Measurements from ENCODE around the gene PDIA3.
"Not testable (repeated sequence)": the region's sequence is repeated elsewhere in the genome, so short reads cannot be mapped to it uniquely, and the experiment has no call there.

PDIA3 gene
- long read RNA-seq, donor 1, transcript PDIA3-201 (13 exons, 3,727 nt), result major isoform, 123 of 355 reads
- long read RNA-seq, donor 1, transcript PDIA3-206 (2 exons, 739 nt), result minor isoform, 6 of 355 reads
- long read RNA-seq, donor 1, partial matches to known transcripts, result 217 of 355 reads
- long read RNA-seq, donor 1, other reads (novel, unspliced or antisense), result 9 of 355 reads
- long read RNA-seq, donor 2, transcript PDIA3-206 (2 exons, 739 nt), result minor isoform, 13 of 257 reads
- long read RNA-seq, donor 2, transcript PDIA3-201 (13 exons, 3,727 nt), result major isoform, 94 of 257 reads
- long read RNA-seq, donor 2, partial matches to known transcripts, result 144 of 257 reads
- long read RNA-seq, donor 2, other reads (novel, unspliced or antisense), result 6 of 257 reads
- long read RNA-seq, donor 3, transcript PDIA3-201 (13 exons, 3,727 nt), result major isoform, 48 of 157 reads
- long read RNA-seq, donor 3, partial matches to known transcripts, result 109 of 157 reads
- long read RNA-seq, donor 3, other reads (novel, unspliced or antisense), result 0 of 157 reads
- long read RNA-seq, donor 4, transcript PDIA3-201 (13 exons, 3,727 nt), result major isoform, 90 of 367 reads
- long read RNA-seq, donor 4, transcript PDIA3-206 (2 exons, 739 nt), result minor isoform, 6 of 367 reads
- long read RNA-seq, donor 4, partial matches to known transcripts, result 265 of 367 reads
- long read RNA-seq, donor 4, other reads (novel, unspliced or antisense), result 6 of 367 reads
- long read RNA-seq, donor 5, transcript PDIA3-201 (13 exons, 3,727 nt), result major isoform, 133 of 315 reads
- long read RNA-seq, donor 5, transcript PDIA3-206 (2 exons, 739 nt), result minor isoform, 5 of 315 reads
- long read RNA-seq, donor 5, partial matches to known transcripts, result 170 of 315 reads
- long read RNA-seq, donor 5, other reads (novel, unspliced or antisense), result 7 of 315 reads
- long read RNA-seq, donor 6, transcript PDIA3-201 (13 exons, 3,727 nt), result major isoform, 119 of 343 reads
- long read RNA-seq, donor 6, transcript PDIA3-206 (2 exons, 739 nt), result minor isoform, 14 of 343 reads
- long read RNA-seq, donor 6, partial matches to known transcripts, result 210 of 343 reads
- long read RNA-seq, donor 6, other reads (novel, unspliced or antisense), result 0 of 343 reads
- long read RNA-seq, donor 7, result 0 reads
- long read RNA-seq, donor 8, transcript PDIA3-206 (2 exons, 739 nt), result minor isoform, 5 of 310 reads
- long read RNA-seq, donor 8, transcript PDIA3-201 (13 exons, 3,727 nt), result major isoform, 146 of 310 reads
- long read RNA-seq, donor 8, partial matches to known transcripts, result 149 of 310 reads
- long read RNA-seq, donor 8, other reads (novel, unspliced or antisense), result 10 of 310 reads

DNA sequence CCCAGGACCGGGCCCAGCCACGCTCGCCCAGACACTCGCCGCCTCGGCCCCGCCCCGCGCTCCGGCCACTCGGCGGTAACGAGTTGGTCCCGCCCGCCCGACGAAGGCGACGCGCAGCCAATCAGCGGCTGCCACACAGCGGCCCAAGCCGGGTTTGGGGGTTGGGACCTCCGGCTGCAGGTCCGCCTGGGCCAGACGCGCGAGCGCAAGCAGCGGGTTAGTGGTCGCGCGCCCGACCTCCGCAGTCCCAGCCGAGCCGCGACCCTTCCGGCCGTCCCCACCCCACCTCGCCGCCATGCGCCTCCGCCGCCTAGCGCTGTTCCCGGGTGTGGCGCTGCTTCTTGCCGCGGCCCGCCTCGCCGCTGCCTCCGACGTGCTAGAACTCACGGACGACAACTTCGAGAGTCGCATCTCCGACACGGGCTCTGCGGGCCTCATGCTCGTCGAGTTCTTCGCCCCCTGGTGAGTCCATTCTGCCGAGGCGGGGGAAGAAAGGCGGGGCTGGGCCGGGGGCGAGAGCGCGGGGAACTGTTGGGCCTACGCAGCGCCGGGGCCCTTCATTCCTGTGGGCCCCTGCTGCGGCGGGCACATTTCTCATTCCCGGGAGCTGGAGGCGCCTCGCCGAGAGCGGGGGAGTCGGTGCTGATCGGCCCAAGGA lies at the start of gene PDIA3:
TSS of gene PDIA3 (plus strand) at position 194 of the 658 bp plus-strand sequence. CDS start at position 296, 102 bp downstream.
- peak; percentile 92 for DNase-seq

DNA sequence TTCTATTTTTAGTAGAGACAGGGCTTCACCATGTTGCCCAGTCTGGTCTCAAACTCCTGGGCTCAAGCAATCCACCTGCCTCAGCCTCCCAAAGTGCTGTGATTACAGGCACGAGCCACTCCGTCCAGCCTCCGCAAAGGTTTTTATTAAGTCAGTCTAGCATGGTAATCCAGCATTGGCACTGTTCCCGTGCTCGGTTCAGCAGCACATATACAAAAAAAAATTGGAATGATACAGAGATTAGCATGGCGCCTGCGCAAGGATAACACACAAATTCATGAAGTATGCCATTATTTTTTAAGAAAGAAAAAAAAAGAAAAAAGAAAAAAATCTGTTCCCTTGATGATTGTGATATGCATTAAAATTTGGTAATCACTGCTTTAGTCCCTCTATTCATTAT lies 44.1 kb upstream of the PDIA3 start:
- DNase-seq, result no peak

DNA sequence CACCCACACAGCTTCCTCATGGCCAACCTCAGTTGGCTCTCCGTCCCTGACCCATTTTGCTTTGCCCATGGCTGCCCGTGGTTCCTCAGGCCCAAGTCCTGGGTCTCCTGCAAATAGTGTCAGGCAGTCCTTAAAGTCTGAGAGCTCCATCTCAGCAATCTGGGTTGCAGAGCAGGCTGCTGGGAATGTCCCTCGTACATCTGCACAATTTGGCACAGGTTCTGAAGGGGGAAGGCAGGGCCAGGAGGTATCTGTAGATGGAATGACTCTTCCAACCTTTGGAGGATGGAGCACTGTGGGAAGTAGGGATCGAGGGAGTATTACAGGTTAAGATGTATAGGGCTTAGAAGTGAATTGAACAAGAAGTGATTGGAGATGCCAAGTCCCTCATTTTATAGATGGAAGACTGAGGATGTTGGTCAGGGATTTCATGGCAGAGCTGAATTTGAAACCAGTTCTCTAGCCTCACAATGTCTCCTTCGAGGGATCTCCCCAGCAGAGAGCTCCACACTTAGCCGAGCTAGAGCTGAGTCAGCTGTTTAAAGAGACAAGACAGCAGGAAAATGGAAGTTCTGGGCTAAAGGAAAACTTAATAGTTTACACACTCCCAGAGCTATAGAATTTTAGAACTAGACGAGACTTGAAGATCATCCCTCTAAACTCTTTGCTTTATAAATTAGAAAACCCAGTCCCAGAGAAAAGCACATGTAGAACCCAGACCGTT lies 43.4 kb upstream of the PDIA3 start:
- no peak for DNase-seq

DNA sequence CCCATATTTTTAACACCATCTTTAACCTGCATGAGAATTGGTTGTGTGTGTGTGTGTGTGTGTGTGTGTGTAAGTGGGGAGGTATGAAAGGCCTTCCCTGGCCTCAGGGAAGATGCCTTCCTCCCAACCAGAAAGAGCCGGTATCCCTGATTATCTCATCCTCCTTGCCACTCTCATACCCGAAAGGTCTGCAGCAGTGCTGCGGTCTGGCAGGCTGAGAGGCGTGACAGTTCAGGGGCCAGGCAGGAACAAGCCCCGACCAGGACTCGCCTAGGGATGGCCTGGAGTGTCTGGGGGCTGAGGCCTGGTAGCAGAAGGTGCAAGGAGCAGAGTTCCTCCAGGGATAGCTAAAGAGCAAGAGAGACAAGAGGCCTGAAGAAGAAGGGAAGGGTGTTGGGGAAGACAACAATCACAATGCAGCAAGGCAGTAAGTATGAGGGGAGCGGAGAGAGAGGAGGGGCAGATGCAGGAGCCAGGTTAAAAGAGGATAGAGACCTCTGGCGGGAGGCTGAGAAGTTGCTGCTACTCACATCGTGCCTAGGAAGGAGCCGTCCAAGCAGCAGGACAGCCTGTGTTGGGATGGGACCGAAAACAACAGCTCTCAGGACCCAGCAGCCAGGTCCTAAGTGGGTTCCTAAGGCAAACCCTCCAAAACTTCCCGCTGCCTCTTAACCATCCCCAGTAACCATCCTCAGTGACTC lies 35.7 kb upstream of the PDIA3 start:
- not testable (repeated sequence) for DNase-seq

DNA sequence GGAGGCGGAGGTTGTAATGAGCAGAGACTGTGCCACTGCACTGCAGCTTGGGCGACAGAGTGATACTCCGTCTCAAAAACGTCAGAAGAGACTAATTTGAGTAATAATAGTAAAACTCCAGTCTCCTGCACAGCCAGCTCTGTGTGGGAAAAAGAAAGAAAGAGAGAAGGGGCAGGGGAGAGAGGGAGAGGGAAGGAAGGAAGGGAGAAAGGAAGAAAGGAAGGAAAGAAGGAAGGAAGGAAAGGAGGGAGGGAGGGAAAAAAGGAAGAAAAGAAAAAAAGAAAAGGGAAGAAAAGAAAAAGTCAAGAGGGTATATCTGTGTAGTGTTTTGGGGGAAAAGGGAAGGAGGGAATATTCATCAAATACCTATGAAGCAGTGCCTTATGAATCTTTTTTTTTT lies 23.1 kb upstream of the PDIA3 start:
- no peak for DNase-seq

DNA sequence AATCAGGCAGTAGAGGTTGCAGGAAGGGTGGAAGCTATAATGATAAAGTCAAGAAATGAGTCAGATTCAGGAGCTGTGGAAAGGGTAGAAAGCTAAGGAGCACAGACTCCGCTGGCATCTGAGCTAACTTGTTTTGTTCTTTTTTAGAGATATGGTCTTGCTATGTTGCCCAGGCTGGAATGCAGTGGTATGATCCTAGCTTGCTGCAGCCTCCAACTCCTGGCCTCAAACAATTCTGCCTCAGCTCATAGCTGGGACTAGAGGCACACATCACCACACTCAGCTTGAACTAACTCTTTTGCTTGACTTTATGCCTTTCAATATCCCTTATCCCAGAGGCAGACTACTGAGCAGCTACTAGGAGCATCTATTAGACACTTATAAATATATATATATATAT lies 19.9 kb upstream of the PDIA3 start:
- not testable (repeated sequence) for DNase-seq

DNA sequence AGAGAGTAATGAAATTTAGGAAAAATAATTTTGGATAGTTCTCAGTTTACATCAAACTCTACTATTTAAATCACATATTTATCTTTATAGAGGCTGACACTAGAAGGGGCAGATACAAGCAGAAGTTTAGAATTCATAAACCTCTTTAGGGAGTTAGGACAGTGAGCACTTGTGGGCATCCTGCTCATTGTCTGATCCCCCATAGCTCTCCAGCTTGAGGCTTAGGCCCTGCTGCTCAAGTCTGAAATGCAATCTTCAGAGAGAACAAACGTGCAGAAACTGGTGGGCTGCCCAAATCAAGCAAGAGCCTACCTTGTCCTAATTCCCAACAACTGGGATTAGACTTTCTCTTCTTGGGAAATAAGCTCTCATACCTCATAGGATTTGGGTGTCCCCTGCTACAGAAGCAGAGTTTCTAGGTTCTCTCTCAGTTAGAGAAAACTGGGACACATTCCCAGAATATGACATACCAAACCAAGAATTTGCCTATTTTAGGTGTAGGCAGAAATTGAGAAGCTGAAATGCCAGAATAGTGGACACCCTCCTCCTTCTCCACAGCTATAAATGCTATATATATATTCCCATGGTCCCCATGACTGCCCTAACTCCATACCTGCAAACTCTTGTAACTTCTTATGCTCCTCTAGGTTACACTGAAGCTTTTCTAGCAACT lies 18.0 kb upstream of the PDIA3 start:
- DNase-seq, result not testable (repeated sequence)

DNA sequence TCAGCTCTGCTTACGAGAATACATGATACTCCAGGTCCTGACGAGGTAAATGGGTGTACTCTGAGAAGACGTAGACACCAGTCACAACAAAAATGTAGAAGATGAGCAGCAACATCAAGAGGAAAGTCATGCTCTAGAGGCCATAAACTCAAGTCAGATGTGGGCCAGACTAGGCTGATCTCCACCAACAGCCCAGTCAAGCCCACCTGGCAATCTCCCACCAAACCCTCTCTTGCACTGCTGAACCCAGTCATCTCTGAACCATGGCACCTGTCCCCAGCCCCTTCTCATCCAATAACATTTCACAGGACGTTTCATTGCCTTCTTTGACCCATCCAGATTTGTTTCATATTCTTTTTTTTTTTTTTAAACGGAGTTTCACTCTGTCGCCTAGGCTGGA lies 10.8 kb upstream of the PDIA3 start:
- no peak for DNase-seq

DNA sequence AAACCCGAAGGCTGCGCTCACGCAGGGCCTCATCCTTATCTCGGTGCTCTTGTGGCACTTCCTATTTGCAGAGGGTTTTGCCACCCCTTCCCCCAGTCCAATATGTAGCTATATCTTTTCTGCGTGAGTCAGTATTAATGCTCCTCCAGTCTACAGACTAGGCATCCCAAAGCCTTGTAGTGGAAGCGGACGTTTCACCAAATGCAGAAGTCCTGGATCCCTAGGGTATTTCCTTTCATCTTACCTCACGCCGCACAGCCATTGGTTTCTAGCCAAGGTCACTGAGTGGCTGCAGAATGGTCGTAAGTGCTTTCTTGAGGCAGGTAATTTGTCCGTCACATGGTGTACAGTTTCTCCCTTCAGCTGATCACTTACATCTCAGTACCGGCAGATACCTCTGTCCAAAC lies 668 bp downstream of the PDIA3 start:
- DNase-seq, result not testable (repeated sequence)

DNA sequence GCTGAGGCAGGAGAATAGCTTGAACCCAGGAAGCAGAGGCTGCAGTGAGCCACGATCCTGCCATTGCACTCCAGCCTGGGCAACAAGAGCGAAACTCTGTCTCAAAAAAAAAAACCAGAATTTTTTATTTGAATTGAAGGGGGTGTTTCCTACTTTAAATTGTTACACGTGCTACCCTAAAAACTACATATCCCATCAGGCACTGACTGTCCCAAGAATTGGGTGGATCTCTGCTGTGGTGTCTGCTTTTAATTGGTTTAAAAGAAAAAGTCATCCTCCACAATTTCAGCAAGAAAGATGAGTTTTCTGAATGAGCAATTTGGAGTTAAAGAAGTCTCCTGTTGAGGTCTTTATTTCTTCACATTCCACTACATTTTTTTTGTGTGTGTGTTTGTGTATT lies 2.1 kb downstream of the PDIA3 start:
- DNase-seq, result no peak

DNA sequence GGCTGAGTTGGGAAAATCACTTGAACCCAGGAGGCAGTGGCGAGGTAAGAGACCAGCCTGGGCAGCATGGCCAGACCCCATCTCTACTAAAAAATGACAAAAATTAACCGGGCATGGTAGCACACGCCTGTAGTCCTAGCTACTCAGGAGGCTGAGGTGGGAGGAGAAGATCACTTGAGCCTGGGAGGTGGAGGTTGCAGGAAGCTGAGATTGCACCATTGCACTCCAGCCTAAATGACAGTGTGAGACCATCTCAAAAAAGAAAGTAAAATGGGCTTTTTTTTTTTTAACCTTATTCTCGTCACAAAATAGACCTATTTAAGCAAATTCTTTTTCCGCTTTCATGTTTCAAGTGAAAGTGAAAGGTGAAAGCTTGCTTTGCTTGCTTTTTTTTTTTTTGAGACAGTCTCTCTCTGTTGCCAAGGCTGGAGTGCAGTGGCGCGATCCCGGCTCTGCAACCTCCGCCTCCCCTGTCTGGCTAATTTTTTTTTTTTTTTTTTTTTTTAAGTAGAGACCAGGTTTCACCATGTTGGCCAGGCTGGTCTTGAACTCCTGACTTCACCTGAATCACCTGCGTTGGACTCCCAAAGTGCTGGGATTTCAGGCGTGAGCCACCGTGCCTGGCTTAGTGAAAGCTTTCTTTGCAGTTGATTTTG lies 3.6 kb downstream of the PDIA3 start:
- no peak for DNase-seq

DNA sequence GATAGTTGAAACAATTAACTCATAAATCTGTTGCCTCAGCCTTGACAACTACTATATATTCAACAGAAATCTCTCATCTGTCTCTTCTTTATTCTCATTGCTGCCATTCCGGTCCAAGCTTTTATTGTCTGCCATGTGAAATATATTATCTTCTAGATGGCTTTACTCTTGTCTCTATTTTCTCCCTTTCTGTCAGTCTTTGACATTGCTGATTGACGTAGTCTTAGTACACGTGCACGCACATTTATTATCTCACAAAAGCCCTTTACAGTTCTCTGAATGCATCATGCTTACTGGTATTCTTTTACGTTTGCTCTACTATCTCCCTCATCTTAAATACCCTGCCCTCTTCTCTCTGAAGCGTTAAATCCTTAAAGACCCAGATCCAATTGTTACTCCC lies 5.6 kb downstream of the PDIA3 start:
- DNase-seq, result no peak

DNA sequence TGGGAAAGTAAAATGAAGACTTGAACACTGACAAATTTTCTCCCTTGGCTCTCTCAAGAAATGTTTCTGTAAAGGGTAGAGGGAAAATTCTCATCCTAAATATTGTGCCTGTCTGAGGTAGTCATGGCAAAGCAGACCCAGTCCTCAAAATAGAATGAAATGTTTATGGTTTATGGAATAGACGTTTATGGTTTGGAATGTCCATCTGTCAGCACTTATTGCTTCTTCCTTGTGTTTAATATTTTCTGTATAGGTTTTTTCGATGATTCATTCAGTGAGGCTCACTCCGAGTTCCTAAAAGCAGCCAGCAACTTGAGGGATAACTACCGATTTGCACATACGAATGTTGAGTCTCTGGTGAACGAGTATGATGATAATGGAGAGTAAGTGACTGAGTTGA lies 16.6 kb downstream of the PDIA3 start:
- DNase-seq, result no peak

DNA sequence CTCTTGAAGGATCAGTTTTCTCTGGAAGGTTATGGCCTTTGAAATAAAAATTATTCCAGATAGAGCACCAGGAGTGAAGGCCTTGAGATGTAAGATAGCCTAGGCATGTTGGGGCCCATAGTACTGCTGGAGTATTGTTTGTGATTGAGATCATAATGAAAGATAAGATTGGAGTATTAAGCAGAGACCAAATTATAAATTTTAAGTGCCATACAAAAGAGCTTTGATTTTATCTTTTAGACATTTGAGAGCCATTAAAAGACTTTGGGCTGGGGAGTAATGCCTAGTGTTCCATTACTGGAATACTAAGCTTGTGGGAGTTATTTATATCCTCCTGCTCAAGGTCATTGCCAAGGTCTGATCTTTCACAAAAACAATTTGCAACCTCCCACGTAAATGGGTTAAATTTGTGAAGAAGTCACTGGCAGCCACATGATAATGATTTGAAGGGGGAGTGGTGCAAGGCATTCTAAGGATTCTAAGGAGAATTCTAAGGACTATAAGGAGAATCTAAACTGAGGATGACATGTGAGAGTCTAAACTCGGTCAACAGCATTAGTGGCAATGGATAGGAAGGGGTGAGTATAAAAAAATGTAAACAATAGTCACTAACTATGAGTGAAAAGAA lies 17.7 kb downstream of the PDIA3 start:
- no peak for DNase-seq

DNA sequence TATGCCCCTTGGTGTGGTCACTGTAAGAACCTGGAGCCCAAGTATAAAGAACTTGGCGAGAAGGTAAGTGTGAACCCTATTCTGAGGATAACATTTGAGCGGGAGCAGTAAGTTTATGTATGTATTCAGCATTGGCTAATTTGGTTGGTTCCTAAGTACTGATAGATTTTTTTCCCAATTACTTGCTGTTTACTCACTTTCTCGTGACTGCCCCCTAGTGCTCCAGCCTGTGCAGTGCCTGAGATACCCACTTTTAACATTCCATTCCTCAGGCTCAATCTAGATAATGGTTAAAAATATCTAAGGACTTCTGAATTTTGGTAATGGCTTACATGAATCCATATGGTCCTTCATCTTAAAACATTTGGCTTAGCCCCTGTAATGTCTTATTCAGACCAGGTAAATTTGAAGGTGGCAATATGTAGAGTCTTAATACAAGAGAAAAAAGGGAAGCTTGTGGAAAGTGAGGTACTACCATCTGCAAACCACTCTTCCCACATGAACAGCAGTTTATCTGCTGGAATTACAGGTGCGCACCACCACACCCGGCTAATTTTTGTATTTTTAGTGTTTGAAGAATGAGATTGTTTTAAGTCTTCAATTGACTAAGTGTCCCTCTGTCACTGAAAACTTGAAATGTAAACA lies 23.5 kb downstream of the PDIA3 start:
- no peak for DNase-seq

DNA sequence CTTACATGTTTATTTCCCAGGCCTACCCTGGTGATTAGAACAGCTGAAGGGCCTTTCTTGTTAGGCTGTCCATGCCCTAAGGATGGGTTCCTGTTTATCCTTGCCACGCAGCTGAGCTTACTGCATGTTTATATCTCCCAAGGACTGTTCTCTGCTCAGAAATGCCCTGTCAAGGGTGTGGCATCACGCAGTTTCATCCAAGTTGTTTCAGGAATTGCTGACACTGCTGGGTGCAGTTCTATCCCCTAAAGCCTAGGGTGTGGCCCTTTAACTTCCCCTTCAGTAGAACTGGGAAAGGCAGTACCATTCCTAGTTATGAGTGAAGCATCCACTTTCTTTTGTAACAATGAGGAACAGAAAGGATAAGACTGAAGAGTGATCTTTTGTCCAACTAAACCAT lies 25.6 kb downstream of the PDIA3 start:
- no peak for DNase-seq

DNA sequence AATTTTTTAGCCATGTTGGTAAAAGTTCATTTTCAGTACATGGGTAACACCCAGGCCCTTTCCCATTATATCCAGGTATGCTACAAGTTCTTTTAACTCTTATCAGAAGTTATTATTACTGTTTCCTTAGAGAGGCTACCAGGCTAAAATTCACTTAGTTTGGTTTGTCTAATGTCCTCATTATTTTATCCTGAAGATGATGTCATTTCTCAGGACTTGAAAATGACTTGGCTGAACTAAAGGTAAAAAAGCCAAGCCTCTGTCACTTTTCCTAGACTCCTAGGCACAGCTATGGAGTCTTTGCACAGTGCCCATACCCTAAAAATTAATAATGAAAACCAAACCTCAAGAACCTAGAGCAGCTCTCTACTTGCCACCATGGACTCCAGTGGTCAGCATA lies 26.4 kb downstream of the PDIA3 start:
- no peak for DNase-seq

DNA sequence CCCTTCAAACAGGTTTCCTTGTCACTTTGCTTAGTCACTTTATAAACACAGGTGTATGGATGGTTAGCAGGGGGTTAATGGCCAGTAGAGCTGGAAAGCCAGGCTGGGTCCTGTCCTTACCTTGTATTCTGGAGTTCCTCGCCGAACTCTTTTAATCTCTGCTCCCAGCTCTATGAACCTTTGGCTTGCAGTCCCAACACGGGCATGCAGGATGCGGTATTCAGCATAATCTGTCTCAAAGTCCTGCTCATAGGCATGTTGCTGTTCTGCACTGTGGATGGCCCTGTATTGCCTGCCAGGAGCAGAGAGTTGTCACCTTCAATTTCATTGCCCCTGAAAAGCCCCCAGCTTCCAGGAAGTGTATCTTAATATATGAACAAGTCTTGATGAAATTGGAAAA lies 27.8 kb downstream of the PDIA3 start:
- no peak for DNase-seq

Data from right kidney (tissue), 9 donors.